Fibroblast of lung (primary cell): ENCODE data around the gene NPC1L1.

Experiments
- EZH2 ChIP-seq: IDR thresholded peaks from 2 replicates; pipeline ENCODE4 v1.5.1; 2012; ENCODE audit warnings: low read length, control low read depth, mild to moderate bottlenecking; ENCODE audit errors: missing control alignments
- TF ChIP-seq, protein P1 (sequence below), 2 donors: IDR thresholded peaks in 1 of 2; conservative IDR thresholded peaks in 1 of 2; 1 replicate in 1 of 2; 2 replicates in 1 of 2; pipeline ENCODE4 v1.5.1; 2011 to 2012; ENCODE audit warnings: low read length in 2 of 2, control low read depth in 1 of 2, inconsistent platforms in 1 of 2, low read depth in 1 of 2, mild to moderate bottlenecking in 1 of 2

DNA sequence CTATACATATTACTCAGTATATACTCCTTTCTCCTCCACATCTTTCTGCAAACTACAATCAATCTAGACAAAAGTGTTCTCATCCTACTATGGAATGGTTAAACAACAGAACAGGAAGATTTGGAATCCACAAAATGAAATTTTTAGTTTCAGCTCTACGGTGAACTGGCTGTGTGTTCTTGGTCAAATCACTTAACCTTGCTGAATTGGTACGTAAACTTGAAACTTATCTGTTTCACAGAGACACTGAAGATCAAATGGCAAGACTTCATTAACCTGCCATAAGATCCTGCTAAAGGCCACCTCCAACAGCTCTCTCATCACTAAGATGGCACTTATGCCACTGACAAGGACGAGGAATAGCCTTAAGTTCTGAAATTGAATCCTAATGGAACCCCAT is 52.2 kb downstream of the NPC1L1 start:
- TF ChIP-seq, protein P1, sequence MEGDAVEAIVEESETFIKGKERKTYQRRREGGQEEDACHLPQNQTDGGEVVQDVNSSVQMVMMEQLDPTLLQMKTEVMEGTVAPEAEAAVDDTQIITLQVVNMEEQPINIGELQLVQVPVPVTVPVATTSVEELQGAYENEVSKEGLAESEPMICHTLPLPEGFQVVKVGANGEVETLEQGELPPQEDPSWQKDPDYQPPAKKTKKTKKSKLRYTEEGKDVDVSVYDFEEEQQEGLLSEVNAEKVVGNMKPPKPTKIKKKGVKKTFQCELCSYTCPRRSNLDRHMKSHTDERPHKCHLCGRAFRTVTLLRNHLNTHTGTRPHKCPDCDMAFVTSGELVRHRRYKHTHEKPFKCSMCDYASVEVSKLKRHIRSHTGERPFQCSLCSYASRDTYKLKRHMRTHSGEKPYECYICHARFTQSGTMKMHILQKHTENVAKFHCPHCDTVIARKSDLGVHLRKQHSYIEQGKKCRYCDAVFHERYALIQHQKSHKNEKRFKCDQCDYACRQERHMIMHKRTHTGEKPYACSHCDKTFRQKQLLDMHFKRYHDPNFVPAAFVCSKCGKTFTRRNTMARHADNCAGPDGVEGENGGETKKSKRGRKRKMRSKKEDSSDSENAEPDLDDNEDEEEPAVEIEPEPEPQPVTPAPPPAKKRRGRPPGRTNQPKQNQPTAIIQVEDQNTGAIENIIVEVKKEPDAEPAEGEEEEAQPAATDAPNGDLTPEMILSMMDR (conservative IDR thresholded peaks at IDR 0.05 in 1 of 2, IDR thresholded peaks at IDR 0.05 in 1 of 2; ENCODE audit: low read depth in 1 of 2, low read length in 2 of 2): no peak
- TF ChIP-seq EZH2: no peak
